Bone marrow (tissue), 2 donors: ENCODE results near the gene PTPRE.

Experiments used
- DNase-seq, 2 donors: peaks; one replicate each; lab custom pipeline; 2025; lab: John Stamatoyannopoulos, UW

Gene PTPRE, protein sequence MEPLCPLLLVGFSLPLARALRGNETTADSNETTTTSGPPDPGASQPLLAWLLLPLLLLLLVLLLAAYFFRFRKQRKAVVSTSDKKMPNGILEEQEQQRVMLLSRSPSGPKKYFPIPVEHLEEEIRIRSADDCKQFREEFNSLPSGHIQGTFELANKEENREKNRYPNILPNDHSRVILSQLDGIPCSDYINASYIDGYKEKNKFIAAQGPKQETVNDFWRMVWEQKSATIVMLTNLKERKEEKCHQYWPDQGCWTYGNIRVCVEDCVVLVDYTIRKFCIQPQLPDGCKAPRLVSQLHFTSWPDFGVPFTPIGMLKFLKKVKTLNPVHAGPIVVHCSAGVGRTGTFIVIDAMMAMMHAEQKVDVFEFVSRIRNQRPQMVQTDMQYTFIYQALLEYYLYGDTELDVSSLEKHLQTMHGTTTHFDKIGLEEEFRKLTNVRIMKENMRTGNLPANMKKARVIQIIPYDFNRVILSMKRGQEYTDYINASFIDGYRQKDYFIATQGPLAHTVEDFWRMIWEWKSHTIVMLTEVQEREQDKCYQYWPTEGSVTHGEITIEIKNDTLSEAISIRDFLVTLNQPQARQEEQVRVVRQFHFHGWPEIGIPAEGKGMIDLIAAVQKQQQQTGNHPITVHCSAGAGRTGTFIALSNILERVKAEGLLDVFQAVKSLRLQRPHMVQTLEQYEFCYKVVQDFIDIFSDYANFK

DNA sequence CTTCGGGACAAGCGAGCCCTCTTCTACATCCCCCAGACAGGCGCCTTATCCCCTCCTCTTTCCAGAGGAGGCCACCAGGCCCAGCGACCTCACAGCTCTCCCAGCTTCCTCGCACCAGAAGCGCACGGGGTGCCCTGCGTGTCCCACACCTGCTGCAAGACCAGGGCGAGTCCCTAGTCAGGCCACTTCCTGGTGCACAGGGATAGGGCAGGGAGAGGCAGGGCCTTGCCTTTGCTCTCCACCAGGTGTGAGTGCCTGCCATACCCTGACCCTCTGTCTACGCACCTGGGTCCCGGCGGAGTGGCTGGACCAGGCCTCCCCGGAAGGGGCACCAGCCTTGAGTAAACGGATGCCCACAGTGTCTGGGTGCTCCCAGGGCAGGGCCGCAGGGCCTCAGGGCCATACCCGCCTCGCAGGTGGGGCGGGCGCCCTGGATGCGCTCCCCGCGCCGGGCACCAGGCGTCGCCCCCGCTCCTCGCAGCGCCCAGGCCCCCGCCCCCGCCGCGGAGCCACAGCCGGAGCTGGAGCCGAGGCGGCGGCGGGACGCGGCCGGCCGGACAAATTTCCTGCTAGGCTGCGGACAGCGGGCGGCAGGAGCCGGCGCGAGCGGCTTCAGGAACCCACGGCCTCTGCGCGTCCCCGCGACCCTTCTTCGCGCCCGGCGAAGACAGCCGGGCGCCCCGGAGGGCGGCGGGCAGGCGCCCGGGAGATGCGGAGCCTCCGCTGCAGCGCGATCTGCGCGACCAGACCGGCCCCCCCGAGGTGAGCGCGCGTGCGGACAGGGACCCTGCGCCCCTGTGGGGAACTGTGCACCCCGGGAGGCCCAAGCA is at the start of gene PTPRE:
PTPRE (plus strand) TSS at position 556 of the 830 bp plus-strand sequence. CDS start 133,779 bp downstream, outside the sequence.
- DNase-seq: peak in 1 of 2 donors; percentile 65

DNA sequence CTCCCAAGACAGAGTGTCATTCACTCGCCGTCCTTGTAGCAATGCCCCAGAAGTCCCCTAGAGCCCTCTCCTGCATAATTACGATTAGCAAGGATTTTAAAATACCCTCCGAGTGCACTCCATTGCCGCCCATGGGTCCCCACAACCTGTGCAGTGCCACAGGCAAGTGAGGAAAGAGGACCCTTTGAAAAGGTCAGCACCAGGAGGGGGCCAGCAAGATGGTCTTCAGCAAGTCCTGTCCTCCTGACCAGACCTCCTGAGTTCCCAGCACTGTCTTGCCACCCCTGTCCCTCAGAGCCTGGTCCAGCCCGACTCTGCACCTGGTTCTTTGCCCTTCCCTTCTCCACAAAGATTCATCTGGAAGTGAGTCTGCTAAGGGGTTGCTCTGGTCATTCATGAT is 46.3 kb upstream of the PTPRE start:
- no peak for DNase-seq

GRCh38 chr10:127863231-127863825 is 43.6 kb upstream of the PTPRE start:
- DNase-seq: no peak

DNA sequence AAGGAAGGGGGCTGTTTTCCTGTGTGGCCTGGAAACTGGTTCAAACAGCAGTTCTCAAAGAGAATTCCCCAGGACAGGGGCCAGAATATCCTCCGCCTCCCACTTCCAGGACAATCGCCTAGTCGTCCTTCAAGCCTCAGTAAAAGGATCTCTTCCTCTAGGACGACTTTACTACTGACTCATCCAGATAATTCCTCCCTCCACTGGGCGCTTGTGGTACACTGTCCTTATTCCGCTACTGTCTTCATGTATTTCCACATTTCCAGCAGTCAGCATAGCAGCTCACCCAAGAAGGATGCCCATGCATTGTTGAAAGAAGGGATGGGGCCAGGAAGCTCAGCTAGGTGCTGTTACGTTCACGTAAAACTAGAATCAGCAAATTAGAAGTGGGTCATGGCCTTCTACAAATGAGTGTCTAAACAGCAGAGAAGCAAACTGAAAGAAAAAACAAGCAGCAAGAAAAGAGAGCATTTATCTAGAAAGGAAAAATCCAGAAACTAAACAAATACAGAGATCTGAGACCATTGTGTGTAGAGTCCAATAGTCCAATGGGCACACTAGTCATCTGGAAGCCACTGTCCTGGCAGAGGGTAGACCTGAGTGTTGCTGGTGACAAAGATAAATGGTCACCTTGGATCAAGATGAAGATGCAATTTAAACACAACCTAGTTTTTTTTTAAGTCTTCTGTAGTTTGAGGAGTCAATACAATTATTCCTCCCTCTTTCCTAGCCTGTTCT is 40.5 kb upstream of the PTPRE start:
- no peak for DNase-seq

DNA sequence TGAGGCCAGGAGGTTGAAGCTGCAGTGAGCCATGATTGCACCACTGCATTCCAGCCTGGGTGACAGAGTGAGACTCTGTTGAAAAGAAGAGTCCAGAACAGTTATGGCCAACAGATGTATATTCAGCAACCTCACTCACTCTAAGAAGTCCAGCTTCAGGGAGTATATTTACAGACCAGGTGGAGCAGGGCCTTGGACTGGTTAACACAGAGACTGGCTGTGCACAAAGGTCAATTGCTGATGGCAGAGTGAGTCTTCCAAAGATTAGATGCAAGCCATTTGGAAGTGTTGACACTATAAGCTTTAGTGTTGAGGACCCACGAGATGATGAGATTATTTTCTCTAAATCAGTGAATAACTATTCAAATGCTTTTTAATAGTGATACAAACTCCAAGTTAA is 39.1 kb upstream of the PTPRE start:
- no peak for DNase-seq

DNA sequence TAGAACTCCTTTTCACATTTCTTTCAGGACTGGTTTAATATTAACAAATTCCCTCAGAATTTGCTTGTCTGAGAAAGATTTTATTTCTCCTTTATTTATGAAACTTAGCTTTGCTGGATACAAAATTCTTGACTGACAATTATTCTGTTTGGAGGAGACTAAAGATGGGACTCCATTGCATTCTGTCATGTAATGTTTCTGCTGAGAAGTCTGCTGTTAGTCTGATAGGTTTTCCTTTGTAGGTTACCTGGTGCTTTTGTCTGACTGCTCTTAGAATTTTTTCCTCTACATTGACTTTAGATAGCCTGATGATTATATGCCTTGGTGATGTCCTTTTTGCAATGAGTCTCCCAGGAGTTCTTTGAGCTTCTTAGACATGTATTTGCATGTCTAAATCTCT is 37.6 kb upstream of the PTPRE start:
- DNase-seq: no peak

DNA sequence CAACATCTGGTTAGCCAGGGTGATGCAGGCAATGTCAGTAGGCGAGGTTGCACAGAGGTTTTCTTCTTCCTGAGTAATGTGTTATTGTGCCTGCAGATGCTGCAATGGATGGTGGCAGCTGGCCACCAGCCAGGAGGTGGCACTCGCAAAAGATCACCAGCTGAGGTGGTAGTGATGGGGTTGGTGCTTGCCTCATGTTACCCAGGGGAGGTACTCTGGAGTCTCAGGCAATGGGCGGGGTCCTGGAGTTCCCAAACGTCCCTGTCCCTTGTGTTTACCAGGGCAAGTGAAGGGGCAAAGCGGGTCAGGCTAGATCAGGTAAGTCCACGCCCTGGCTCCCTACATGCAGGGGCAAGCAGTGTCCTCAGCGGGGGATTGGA is 35.3 kb upstream of the PTPRE start:
- no peak for DNase-seq

GRCh38 chr10:127872011-127872761 is 34.7 kb upstream of the PTPRE start:
- no peak for DNase-seq

GRCh38 chr10:127872871-127873600 is 33.9 kb upstream of the PTPRE start:
- DNase-seq: no peak

- DNase-seq: no peak
Observed at GRCh38 chr10:127873901-127874470, 32.9 kb upstream of the PTPRE start.

- no peak for DNase-seq
Observed at GRCh38 chr10:127874671-127875448, 32.0 kb upstream of the PTPRE start.

DNA sequence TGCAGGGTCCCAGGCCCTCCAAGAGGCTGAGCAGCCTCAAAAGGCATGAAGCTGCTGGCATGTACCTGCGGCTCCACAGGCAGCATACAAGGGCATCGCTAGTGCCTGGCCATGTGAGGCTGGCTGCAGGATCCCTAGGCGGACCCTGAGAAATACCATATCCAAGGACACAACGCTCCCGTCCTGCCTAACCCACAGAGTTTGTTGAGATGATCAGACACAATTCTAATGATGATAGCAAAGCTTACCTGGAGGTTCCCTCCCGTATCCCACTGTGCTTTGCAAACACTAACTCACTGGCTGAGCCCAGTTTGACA is 31.5 kb upstream of the PTPRE start:
- no peak for DNase-seq

DNA sequence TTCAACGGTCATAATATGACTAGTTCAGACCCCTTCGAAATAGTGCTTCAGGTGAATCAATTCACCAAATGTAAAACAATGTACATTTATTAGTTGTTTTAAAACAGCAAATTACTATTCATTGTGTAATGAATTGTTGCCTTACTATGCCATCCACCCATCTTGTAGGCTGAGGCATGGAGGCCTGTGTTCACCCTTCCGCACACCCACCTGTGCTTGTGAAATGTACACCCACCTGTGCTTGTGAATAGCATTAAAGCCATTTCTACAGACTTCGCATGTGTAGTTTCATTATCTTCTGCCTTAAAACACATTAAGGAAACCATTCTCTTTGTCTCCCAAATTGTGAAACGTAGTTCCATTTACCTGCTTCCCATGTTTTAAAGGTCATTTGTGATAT is 31.0 kb upstream of the PTPRE start:
- no peak for DNase-seq

DNA sequence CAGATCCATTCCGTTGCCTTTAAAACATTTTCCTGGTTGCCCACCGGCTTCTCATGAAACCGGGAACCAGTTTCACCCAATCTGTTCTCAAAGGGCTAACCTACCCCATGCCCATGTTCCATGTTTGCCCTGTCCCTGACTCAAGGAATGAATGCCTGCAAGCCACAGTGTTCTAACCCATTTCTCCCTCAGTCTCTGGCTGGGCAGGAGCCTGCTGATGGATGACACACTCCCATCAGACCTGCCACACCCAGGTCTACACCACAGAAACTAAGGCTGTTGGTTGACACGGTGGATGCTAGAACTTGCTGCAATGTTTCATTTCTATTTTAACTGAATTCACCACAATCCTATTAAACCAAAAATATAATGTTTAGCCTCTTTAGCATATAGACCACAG is 29.8 kb upstream of the PTPRE start:
- DNase-seq: no peak

DNA sequence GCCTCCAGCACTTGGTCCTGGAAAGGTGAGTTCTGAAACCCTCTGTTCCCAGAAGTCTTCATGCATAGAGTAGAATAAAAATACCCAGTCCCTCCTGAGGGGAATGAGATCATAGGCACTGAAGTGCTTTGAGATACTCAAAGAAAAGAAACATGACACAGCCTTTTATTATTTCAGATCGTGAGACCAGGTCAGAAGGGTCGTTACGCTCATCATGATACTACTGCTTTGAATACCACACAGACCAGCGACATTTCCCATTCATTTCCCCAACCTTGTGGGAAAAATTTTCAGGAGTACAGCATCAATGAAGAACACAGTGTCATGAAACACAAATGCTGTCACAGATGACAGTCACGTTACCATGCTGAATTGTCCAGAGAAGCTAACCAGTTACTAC is 29.2 kb upstream of the PTPRE start:
- no peak for DNase-seq

GRCh38 chr10:127878475-127879055 is 28.3 kb upstream of the PTPRE start:
- DNase-seq: no peak

DNA sequence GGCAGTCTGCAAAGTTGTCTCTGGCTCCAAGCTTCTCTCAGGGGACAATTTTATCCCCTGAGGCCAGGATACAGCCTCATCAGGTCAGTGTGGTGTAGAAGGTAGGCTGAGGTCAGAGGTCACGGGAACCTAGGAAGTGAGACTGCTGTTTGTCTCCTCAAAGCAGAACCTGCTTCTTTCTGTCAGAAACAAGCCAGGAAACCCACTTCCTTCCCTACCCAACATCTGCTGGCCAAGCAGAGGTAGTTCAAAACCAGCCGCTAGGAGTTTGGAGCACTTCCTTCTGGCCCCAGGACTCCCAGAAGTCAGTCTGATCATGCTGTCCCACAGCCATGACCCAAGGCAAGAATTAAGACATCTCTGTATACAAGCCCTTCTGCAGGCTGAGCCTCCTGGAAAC is 26.3 kb upstream of the PTPRE start:
- DNase-seq: peak in 1 of 2 donors; percentile 15

DNA sequence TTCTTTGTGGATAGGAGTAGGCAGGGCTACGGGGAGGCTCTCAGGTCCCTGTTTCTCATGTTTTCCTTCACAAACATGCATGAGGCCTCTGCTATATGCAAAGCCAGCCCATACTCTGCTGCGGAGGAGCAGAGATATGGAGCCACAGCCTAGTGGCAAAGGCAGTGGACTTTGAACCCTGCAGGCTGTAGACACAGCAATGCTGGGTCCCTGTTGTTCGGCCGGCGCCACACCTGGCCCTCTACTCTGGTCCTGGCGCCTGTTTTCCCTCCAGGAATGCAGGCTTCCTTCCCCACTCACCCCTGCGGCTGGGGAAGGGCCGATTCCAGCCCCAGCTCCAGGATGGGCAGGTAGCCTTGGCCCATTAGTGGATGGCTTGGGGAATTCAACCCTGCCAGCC is 25.6 kb upstream of the PTPRE start:
- no peak for DNase-seq

- no peak for DNase-seq
Observed at GRCh38 chr10:127882391-127882790, 24.5 kb upstream of the PTPRE start.
